ENCODE measurements around the gene KCNG3.

The KCNG3 gene

GRCh38 chr2:42493468-42494354 is at the start of gene KCNG3:
TSS of gene KCNG3 (minus strand) at chr2:42493982. CDS start at chr2:42493501, 481 bp downstream.
- DNase-seq (ENCODE audit: low spot score): peak; percentile 20

- no peak for DNase-seq (ENCODE audit: low spot score)
These were observed 49.1 kb upstream of the KCNG3 start for GRCh38 chr2:42542871-42543270.

GRCh38 chr2:42537493-42537892 is 43.7 kb upstream of the KCNG3 start:
- no peak for DNase-seq (ENCODE audit: low spot score)

GRCh38 chr2:42532397-42532796 is 38.6 kb upstream of the KCNG3 start:
- DNase-seq (ENCODE audit: low spot score): no peak

- no peak for DNase-seq (ENCODE audit: low spot score)
These were observed 29.6 kb upstream of the KCNG3 start for GRCh38 chr2:42523341-42523740.

GRCh38 chr2:42522035-42522434 is 28.3 kb upstream of the KCNG3 start:
- no peak for DNase-seq (ENCODE audit: low spot score)

GRCh38 chr2:42519624-42520023 is 25.8 kb upstream of the KCNG3 start:
- no peak for DNase-seq (ENCODE audit: low spot score)

GRCh38 chr2:42516418-42516901 is 22.7 kb upstream of the KCNG3 start:
- DNase-seq (ENCODE audit: low spot score): no peak

GRCh38 chr2:42513252-42513918 is 19.6 kb upstream of the KCNG3 start:
- DNase-seq (ENCODE audit: low spot score): peak; percentile 59

- DNase-seq (ENCODE audit: low spot score): no peak
These were observed 16.9 kb upstream of the KCNG3 start for GRCh38 chr2:42510608-42511243.

GRCh38 chr2:42510191-42510590 is 16.4 kb upstream of the KCNG3 start:
- no peak for DNase-seq (ENCODE audit: low spot score)

- DNase-seq (ENCODE audit: low spot score): no peak
These were observed 10.8 kb upstream of the KCNG3 start for GRCh38 chr2:42504364-42505230.

- no peak for DNase-seq (ENCODE audit: low spot score)
These were observed 9.5 kb upstream of the KCNG3 start for GRCh38 chr2:42503291-42503690.

- DNase-seq (ENCODE audit: low spot score): no peak
These were observed 4.7 kb upstream of the KCNG3 start for GRCh38 chr2:42498497-42498896.

GRCh38 chr2:42495611-42496010 is 1.8 kb upstream of the KCNG3 start:
- no peak for DNase-seq (ENCODE audit: low spot score)

- no peak for DNase-seq (ENCODE audit: low spot score)
These were observed 1.4 kb upstream of the KCNG3 start for GRCh38 chr2:42495234-42495581.

- DNase-seq (ENCODE audit: low spot score): peak; percentile 85
These were observed 812 bp upstream of the KCNG3 start for GRCh38 chr2:42494355-42495233.

GRCh38 chr2:42492691-42493467 is 903 bp downstream of the KCNG3 start:
- DNase-seq (ENCODE audit: low spot score): no peak

GRCh38 chr2:42488297-42488696 is 5.5 kb downstream of the KCNG3 start:
- DNase-seq (ENCODE audit: low spot score): no peak
